GM19372 (cell line): ENCODE measurements around the gene JSRP1.

Experiments
- ATAC-seq: cut with Tn5 transposase; IDR thresholded peaks from one replicate; pipeline ENCODE4 v1.9.1; 2021; ENCODE audit warnings: mild to moderate bottlenecking, low read depth, moderate library complexity; ENCODE audit not compliant: unreplicated experiment

Gene JSRP1

GRCh38 chr19:2247433-2248101 lies 8.7 kb downstream of the JSRP1 start:
- no peak for ATAC-seq

- ATAC-seq: no peak
Measured at GRCh38 chr19:2246801-2247361, 9.3 kb downstream of the JSRP1 start.

GRCh38 chr19:2246014-2246620 lies 10.1 kb downstream of the JSRP1 start:
- no peak for ATAC-seq

DNA sequence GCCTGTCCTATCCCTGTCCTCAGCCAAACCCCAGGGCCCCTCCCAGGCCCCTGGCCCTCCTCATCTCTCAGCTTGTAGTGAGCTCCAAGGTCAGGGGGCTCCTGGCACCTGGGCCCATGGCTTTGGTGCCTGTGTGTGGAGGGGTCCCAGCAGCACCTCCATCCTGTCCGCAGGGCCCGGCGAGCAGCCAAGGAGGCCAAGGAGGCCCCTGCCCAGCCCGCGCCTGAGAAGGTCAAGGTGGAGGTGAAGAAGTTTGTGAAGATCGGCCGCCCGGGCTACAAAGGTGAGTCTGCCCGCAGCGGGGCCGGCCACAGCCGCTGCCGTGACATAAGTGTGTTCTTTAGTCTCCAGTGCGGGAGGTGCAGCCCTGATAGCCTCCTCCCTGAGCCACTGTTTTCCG lies 10.9 kb downstream of the JSRP1 start:
- no peak for ATAC-seq

- ATAC-seq: no peak
Measured at GRCh38 chr19:2244486-2244885, 11.7 kb downstream of the JSRP1 start.

DNA sequence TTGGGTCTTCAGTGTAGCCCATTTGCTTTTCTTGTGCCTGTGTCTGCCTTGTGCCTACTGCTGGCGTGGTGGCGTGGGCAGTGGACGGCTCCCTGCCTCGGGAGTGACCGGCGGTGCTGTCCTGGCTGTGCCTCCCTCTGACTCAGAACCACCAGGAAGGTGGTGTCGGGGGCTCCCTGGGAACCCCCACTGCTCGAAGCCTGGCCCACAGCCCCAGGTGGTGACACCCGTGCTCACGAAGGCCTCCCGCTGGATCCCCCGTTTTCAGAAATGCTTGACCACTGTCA lies 12.1 kb downstream of the JSRP1 start:
- no peak for ATAC-seq

DNA sequence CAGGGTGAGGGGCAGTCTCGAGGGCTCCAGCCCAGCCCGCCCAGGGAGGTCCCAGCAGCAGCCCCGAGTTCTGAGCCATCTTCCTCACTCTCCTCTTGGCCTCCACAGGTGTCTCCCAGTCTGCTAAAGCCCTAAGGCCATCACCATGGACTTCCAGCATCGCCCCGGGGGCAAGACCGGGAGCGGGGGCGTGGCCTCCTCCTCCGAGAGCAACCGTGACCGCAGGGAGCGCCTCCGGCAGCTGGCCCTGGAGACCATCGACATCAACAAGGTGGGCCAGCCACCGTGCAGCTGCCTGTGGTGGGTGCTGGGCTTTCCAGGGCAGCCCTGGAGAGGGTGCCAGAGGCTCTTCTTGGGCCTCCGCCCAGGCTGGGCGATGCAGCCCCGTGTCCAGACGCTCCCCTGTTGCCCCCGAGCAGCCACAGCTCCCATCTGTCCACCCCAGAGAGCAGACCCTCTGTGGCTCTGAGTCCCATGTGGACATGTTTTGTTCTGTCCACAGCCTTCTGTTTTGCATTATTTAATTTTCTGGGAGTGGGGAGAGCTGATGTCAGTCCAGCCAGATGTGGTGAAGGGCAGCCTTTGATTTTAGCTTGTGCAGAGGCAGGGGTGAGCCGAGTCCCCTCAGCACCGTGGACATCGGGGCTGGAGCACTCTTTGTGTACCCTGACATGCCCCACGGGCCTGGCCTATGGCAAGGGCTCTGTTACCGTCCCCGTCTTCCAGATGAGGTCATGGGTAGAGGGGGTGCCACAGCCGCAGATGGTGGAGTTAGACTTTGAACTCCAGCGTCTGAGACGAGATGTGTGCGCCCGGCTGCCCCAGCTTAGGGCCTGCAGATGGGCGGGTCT lies 12.7 kb downstream of the JSRP1 start:
- ATAC-seq: no peak

- ATAC-seq: no peak
Measured at GRCh38 chr19:2242816-2243215, 13.4 kb downstream of the JSRP1 start.

- no peak for ATAC-seq
Measured at GRCh38 chr19:2242092-2242537, 14.1 kb downstream of the JSRP1 start.

GRCh38 chr19:2240881-2241760 lies 15.1 kb downstream of the JSRP1 start:
- no peak for ATAC-seq

- ATAC-seq: no peak
Measured at GRCh38 chr19:2239771-2240770, 16.1 kb downstream of the JSRP1 start.

GRCh38 chr19:2239173-2239572 lies 17.0 kb downstream of the JSRP1 start:
- ATAC-seq: no peak

- ATAC-seq: no peak
Measured at GRCh38 chr19:2237869-2238153, 18.4 kb downstream of the JSRP1 start.

- ATAC-seq: no peak
Measured at GRCh38 chr19:2237051-2237868, 19.0 kb downstream of the JSRP1 start.

DNA sequence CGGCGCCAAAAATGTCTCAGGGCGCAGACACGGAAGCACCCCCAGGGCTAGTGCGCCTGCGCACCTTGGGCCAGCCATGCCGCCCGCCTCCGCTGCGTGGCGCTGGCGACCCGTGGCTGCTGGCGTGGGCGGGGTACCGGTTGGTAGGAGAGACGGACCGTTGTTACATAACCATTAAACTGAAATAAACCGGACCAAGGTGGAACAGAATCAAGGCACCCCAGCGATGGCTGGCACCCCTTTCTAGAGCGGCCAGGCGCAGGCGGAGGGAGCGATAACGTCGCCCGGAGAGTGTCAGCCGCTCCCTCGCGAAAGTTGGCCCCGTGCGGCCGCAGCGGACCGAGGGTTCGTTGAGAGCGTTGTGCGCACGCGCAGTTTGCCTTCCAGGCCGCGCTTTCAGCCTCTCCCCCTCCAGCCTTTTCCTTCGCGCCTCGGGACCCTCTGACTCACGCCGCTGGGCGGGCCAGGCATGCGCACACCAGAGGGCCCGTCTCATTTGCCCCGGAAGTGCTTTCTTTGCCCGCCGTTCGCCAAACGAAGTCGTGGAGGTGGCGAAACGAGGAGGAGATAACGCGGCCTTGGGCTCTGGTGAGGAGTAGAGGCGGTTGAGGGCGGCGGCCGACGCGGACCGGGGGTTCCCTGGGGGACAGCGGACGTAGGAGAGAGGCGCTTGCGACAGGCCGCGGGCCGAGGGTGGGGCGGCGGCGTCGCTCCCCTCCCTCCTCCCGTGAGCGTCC lies 19.7 kb downstream of the JSRP1 start, which contains the start of the genes PLEKHJ1 and SF3A2:
Gene PLEKHJ1 (minus strand): TSS at position 16 of the 737 bp plus-strand sequence. CDS start 81 bp downstream, outside the sequence.
Gene SF3A2 (plus strand): TSS at position 511 of the 737 bp plus-strand sequence. CDS start 6,595 bp downstream, outside the sequence.
- peak; percentile 77 for ATAC-seq

DNA sequence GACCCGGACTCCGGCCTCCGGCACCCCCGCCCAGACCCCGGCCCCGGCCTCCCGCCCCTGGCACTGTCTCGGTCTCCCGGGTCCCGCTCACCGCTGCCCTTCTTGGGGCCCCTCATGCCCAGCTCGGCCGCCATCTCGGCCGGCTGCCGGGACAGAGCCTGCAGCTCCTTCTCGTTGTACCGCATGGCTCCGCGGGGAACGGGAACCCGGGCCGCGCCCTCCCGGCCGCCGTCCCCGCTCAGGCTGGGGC lies 20.2 kb downstream of the JSRP1 start:
- ATAC-seq: peak; percentile 13

DNA sequence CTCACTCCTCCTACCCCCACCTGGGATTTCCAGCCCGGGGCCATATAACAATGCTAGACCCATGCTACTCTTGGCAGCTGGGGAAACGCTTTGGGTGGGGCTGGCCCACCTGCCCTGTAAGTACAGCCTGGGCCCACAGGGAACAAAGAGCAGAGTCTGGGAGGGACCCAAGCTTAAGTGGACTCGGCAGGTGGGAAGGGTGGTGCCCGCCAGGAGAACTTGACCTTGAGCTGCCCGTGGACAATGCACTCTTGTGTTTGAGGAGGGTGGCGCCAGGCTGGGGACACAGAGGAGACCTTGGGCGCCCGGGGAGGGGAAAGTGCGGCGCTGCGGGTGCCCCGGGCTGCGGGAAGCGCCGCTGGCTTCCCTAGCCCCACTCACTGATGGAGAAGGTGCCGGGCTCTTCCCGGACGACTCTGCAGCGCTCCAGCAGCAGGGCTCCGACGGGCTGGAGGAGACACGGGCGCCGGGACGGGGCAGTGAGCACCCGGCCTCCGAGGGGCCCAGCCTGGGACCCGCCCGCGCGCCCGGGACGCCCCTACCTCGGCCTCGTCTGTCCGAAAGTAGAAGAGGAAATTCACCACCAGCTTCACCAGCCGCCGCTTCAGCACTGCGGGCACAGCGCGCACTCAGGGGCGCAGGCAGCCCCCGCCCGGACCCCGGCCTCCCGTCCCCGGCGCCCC lies 20.7 kb downstream of the JSRP1 start:
- peak; percentile 4 for ATAC-seq
